Skin epidermis (tissue), 12 donors: Measurements from ENCODE around the gene HSD11B2.

Experiments
- H3K27ac ChIP-seq, 21 experiments: fragments of 200-600 bp; sonication (generic) in 11 of 21; one replicate each; pipeline ENCODE4 v1.5.0; 2020; ENCODE audit warnings: mild to moderate bottlenecking in 3 of 21, inconsistent platforms in 2 of 21, moderate library complexity in 2 of 21
- H3K4me3 ChIP-seq, 7 experiments: fragments of 200-600 bp; sonication (generic) in 2 of 7; one replicate each; pipeline ENCODE4 v1.5.0; 2020; ENCODE audit warnings: inconsistent platforms in 2 of 7, mild to moderate bottlenecking in 2 of 7, moderate library complexity in 1 of 7

Gene HSD11B2

DNA sequence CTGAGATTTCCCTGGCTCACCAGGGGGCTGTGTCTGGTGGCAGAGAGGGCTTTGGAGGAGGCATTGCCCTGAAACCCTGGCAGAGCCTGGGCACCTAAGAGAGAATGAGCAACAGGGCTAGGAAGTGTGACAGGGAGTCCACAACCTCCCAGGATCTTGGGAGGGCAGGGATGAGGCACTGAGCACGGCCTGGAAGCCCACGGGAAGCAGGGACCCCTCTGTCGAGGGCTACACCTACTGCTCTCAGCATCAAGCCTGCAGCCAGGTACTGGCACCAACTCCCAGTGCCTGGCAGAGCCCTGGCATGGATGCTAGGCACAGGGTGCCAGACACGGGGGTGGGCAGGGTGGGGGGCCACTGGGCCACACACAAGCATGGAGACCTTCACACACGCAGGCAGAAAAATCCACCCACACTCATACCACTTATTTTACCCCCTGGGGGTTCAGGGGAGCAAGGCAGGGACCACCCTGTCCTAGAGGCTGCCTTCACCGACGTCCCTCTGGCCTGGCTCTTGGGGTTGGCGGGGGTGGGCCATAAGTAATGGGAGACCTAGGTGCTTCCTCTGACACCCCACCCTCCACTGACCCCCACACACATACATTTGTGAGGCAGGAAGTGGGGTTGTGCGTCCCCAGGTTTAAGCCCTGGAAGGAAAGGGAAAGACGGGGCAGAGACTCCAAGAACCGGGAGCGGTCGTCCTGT is 970 bp upstream of the HSD11B2 start:
- peak overlapping the region; percentile 27 to 51 (median 39) for H3K4me3 ChIP-seq
- peak overlapping the region in 15 of 21 experiments; percentile 1 to 81 (median 40) for H3K27ac ChIP-seq

DNA sequence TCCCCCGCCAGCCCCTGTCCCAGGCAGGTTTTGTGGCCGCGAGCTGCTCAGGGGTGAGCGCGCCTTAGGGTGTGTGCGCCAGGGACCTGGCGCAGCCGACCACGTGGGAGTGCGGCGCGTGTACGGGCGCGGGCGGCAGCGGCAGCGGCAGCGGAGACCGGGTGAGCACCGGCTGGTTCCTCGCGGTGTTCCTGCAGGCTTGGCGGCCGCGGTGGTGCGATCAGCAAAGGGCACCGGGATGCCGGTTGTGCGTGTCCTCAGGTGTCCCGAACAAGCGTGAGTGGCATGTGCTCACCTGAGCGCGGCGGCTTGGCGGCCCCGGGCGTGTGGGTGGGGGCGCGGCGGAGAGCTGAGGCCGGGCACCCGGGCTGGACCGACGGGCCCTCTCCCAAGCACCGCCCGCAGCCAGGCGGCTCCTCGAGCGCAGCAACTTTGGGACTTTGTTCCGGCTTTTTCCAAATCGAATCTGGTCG is 381 bp upstream of the HSD11B2 start:
- Histone ChIP-seq H3K4me3 (peak overlapping the region; percentile 27 to 51 (median 39)), H3K27ac (peak overlapping the region in 17 of 21 experiments; percentile 1 to 81 (median 40))

DNA sequence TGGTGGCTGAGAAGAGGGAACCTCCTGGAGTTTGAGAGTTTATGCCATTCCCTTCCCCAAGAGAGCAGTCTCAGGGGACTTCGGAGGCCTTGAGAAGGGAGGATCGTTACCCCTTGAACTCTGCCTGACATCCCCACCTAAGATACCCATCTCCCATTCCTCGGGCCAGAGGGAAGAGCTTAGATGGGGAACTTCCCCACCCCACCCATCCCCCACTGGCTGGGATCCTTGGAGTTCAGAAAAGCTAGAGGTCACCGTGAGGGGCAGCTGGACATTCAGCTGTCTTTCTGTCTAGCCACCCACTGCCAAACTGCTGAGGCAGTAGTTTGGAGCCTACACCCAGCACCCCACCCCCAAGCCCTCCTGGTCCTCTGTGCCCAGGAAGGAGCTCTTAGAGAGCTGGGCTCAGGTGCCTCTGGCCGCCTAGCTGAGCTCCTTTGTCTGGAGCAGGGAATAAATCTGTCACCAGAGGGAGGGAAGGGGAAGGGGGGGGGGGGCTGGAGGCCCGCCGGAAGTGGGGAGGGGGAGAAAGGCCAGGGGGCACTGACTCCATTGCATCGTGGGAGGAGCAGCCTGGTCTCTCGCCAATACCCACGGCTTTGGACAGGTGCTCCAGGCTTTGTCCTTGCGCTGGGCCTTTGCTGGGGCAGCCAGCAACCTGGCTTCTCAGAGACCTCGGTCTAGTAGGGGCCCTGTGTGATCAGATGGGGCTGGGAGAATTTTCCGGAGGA is 1.0 kb downstream of the HSD11B2 start:
- H3K27ac ChIP-seq, result peak overlapping the region in 7 of 21 experiments; percentile 2 to 81 (median 23)
- H3K4me3 ChIP-seq, result peak overlapping the region in 6 of 7 experiments; percentile 22 to 51 (median 42)

DNA sequence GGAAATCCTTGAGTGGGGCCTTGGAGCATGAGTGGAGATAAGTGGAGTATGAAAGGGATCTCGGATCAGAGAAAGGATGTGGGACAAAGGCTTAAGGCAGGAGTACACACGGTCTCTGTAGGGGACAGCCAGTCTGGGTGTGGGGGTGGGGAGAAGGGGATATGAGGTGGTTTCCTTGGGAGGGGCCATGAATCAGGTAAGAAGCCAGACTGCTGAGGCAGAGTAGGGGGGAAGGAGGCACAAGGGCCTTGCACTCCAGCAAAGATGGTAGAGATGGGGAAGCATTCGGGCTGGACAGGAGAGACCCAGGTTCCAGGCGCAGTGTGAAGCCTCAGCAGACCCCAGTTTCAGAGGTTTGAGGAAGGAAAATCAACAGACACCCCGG is 1.6 kb downstream of the HSD11B2 start:
- H3K4me3 ChIP-seq, result no peak overlapping the region
- peak overlapping the region in 4 of 21 experiments; percentile 14 to 81 (median 34) for H3K27ac ChIP-seq

DNA sequence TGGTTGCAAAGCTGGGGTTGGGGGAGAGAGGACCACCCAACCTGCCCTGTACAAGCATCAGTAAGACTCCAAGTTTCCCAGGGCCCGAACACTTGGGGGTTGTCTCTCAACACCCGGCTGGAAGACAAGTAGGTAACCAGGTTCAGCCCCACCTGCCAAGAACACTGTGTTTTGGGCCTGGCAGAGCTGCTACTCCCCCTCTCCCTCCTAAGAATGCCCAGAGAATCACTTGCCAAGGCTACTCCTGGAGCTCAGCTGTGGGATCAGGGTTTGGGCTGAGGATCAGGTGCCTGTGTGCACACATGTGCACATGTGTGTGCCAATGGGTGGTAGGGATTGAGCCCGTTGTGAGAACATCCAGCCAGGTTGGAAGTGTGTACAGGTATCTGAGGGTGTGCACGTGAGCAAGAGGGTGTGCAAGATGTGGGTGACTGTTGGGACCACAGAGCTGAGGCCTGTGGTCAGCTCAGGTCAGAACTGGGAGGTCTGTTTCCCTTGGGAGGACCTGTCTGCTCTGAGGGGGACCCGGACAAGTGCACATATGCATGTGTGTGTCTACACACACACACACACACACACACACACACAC is 2.3 kb downstream of the HSD11B2 start:
- peak overlapping the region in 1 of 21 experiments; percentile 14 for H3K27ac ChIP-seq
- H3K4me3 ChIP-seq, result no peak overlapping the region

DNA sequence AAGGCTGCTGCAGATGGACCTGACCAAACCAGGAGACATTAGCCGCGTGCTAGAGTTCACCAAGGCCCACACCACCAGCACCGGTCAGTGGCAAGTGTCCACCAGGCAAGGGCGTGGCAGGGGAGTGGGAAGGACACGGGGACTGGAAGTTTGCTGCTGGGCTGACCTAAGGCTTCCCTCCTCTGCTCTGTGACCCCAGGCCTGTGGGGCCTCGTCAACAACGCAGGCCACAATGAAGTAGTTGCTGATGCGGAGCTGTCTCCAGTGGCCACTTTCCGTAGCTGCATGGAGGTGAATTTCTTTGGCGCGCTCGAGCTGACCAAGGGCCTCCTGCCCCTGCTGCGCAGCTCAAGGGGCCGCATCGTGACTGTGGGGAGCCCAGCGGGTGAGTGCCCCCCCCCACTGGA is 4.8 kb downstream of the HSD11B2 start:
- Histone ChIP-seq H3K27ac (no peak overlapping the region), H3K4me3 (no peak overlapping the region)

DNA sequence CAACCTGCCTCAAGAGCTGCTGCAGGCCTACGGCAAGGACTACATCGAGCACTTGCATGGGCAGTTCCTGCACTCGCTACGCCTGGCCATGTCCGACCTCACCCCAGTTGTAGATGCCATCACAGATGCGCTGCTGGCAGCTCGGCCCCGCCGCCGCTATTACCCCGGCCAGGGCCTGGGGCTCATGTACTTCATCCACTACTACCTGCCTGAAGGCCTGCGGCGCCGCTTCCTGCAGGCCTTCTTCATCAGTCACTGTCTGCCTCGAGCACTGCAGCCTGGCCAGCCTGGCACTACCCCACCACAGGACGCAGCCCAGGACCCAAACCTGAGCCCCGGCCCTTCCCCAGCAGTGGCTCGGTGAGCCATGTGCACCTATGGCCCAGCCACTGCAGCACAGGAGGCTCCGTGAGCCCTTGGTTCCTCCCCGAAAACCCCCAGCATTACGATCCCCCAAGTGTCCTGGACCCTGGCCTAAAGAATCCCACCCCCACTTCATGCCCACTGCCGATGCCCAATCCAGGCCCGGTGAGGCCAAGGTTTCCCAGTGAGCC is 5.8 kb downstream of the HSD11B2 start:
- H3K4me3 ChIP-seq, result no peak overlapping the region
- H3K27ac ChIP-seq, result no peak overlapping the region

DNA sequence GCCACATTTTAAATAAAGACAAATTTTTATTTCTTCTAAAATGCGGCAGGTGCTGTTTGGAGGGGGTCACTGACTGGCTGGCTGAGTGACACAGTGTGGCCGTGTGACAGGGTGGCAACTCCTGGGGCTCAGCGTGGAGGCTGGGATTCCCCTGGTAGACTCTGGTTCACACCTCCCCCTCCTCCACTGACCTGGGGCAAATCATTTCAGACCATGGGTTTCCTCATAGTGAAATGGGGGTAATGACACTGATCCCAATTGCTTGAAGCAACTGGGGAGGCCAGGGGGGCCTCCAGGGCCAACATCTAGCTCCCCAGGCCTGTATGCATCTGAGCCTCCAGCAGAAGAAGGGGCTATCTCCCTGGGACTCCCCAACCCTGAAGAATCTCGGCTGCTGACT is 6.6 kb downstream of the HSD11B2 start:
- Histone ChIP-seq H3K27ac (no peak overlapping the region), H3K4me3 (no peak overlapping the region)

DNA sequence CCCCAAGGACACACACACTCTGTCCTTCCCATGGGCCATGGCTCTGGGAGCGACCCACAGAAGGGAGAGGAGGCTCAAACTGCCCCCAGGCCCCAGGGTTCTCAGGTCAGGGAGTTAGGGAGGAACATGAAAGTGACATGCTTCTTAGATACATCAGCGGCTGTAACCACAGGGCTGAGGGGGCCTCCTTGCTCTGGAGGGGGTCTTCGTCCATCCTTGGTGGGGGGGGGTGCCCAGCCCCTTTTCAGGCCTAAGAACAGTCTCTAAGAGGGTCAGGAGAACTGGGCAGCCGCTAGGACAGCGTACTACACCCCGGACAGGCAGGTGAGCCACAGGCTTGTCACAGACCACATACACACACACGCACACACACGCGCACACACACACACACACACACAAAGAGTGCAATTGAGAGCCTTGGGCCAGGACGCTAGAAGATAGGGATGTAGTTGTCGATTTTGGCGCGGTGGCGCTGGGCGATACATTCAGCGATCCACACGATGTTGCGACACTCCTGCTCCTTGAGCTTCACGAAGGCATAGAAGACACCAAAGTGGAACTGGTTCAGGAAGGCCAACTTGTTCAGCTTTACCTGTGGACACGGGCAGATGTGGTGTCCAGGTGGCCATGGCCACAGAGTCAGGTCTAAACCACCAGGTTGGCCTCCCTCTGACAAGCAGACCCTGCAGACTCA is 7.3 kb downstream of the HSD11B2 start:
- Histone ChIP-seq H3K27ac (no peak overlapping the region), H3K4me3 (no peak overlapping the region)

DNA sequence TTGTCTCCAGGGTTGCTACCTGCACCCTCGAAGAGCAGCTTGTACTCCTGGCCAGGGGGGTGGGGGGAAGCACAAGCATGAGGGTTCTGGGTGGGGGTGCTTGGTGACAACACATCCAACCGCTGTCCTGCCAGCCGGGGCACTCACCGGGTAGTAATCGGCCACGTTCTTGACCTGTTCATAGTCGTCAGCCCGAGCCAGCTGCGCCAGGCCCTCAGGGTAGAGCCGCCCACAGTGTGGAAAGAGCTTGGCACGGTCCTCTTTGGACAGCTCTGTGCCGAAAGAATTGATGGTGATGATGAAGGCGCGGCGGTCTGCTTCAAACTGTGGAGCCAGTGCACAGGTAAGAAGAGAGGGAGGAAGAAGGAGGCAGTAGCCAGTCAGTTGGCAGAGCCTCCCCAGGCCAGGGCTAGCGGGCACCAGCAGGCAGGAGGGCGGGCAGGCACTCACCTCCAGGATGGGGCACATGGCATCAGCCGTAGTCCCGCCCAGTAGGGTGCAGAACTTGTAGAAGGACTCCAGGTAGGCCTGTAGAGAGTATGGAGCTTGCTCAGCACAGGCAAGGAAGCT is 8.0 kb downstream of the HSD11B2 start:
- H3K4me3 ChIP-seq, result no peak overlapping the region
- H3K27ac ChIP-seq, result peak overlapping the region in 2 of 21 experiments; percentile 23 to 51

DNA sequence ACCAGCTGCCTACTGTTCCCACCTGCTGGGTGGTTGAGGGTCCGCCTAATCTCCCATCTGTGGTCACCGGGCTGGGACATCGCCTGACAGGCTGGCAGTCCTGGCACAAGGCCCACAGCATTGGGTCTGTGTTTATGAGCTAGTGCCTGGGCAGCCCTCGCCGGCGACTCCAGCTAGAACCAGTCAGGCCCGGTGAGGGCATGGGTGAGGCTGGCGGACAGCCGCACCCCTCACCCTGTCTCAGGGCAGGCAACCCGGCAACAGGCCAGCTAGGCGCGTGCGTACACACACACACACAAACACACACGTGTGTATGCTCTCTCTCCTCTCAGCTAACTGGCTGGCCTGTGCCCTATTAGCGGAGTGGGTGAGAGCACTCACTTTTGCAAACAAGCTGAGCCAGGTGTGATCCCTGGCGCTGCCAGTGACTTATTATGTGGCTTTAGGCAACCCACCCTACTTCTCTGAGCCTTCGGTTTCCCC is 10.4 kb downstream of the HSD11B2 start:
- Histone ChIP-seq H3K27ac (peak overlapping the region in 2 of 21 experiments; percentile 20 to 43), H3K4me3 (no peak overlapping the region)

DNA sequence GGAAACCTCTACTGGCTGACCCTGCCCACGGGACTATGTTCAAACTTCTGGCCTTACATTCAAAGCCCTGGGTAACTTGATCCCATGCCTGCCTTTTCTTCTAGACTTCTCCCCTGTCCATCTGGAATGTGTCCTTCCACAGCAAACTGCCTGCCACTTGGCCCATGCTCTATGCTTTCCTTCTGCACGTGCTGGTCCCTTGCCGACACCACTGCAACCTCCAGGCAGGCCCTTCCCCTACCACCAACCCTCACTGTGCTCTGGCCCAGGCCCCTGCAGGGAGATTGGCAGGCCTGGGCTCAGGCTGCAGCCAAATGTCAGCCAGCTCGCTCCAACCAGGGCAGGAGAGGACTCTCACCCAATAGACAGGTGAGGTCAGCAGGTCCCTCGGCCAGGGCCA is 11.0 kb downstream of the HSD11B2 start:
- H3K4me3 ChIP-seq, result no peak overlapping the region
- peak overlapping the region in 1 of 21 experiments; percentile 8 for H3K27ac ChIP-seq

DNA sequence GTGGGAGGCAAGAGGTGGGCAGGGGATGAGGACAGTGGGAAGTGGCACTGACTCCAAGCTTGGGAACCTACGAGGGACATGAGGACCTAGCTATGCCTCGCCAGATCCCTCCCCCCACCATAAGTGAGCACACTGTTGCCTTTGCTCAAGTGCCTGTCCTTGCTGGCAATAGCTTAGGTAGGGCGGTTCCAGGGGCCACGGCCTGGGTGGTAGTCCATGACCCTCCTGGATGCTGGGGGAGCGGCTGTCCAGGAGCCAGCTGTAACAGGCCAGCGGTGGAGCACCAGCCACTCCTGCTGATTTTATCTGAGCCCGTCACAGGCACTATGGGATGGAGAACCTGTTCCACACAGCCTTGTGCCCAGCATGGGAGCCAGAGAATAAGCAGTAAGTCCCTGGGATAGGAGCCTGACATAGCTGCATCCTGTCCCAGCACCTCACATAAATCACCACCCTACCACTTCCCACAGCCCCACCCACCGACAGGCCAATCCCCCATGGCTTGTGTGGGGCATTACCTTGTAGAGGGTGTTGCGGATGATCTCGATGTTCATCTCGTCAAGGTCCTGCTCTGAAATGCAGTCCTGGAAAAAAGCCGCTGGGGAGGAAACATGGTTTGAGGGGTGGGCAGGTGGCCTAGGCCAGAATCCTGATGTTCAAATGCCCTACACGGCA is 11.8 kb downstream of the HSD11B2 start:
- H3K4me3 ChIP-seq, result no peak overlapping the region
- H3K27ac ChIP-seq, result peak overlapping the region in 2 of 21 experiments; percentile 8 to 56

DNA sequence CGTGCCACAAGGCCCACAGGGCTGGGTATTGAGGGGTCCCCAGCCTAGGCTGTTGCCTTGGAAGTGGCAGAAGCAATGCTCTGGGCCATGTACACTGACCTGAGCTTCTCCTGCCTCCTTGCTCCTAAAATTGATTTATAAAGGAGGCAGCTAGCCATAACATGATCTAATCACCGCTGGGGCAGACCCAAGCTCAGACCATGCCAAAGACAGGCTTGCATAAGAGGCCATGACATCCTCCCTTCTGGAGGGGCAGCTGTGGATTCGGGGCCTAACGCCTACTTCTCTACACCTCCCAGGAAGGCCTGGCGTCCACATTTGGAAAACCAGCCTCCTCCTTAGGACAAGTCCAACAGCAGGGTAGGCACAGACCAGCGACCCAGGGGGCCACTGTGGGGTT is 12.3 kb downstream of the HSD11B2 start:
- peak overlapping the region in 3 of 21 experiments; percentile 22 to 56 (median 27) for H3K27ac ChIP-seq
- no peak overlapping the region for H3K4me3 ChIP-seq

DNA sequence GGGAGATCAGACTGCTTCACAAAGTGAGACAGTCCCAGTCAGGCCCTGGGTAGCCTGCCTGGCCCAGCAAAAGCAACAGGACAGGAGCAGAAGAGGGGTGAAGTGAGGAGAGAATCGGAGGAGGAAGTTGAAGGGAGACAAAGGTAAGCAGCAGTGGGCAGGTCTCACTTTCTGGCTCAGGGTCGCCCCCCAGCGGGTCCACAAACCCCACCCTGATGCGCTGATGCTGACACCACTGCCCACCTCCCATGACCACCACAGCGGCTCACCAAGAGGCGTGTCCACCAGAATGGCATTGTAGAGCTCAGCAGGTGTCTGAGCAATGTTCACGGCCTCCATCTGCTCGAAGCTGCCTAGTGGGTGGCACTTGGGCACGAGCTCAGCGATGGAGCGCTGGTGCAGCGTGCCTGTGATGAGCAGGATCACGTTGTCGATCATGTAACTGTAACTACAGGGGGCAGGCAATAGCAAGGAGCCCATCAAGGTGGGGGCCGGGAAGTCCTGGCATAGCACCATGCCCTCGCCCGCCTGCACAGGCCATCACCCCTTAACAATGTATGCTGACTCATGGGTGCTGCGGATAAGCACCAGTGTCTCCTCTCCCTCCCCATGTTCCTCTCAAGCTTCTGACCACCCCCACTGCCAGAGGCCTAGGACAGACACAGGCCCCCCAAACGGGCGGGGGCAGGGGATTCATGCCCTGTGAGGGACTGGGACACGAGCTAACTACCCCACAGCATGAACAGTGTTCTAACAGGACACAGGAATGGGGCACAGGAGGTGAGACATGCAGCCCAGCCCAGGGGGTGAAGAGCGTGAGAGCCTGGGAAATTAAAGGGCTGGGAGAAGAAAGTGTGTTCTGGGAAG is 13.6 kb downstream of the HSD11B2 start:
- peak overlapping the region in 3 of 21 experiments; percentile 2 to 23 (median 22) for H3K27ac ChIP-seq
- no peak overlapping the region for H3K4me3 ChIP-seq

DNA sequence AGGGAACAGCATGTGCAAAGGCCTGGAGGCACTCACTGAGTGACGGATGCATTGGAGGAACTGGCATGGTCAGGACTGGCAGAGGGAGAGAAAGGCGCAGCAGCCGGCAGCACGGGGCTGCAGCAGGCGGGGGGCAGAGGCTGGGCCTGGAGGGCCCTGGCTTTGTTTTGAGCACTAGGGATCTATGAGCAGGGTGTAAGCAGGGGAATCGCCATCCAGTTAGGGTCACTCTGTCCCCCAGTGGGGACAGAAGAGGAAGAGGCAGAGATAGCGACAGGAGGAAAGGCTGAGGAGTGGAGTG is 14.2 kb downstream of the HSD11B2 start:
- H3K4me3 ChIP-seq, result no peak overlapping the region
- peak overlapping the region in 1 of 21 experiments; percentile 2 for H3K27ac ChIP-seq

DNA sequence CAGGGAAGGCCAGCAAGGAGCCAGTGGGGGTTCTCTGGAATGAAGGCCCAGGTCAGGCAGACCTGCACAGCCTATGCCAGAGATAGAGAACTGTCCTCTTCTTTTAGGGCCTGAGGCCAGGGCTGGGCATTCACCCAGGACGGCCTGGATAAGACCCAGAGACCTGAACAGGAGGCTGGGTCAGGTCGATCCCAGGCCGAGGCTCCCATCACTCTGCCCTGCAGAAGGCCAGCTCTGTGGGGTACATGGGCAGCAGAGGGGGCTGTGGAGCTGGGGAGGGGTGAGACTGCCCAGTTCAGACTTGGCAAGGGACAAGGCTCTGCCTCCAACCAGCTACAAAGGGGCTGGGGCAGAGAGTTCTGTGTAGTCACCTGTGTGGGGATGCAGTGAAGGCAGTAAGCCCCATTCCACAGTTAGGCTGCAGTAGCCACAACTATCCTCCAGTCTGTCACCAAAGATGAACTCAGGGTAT is 14.6 kb downstream of the HSD11B2 start:
- peak overlapping the region in 2 of 21 experiments; percentile 2 to 8 for H3K27ac ChIP-seq
- no peak overlapping the region for H3K4me3 ChIP-seq
